ENCODE measurements around the gene ULK4.
"Not testable (repeated sequence)": the region's sequence is repeated elsewhere in the genome, so short reads cannot be mapped to it uniquely, and the experiment has no call there.

The ULK4 gene

GRCh38 chr3:41293169-41293681 is 668.7 kb downstream of the ULK4 start:
- DNase-seq, result no peak

GRCh38 chr3:41290736-41291135 is 671.2 kb downstream of the ULK4 start:
- DNase-seq, result no peak

GRCh38 chr3:41290306-41290705 is 671.6 kb downstream of the ULK4 start:
- DNase-seq, result no peak

GRCh38 chr3:41288785-41289184 is 673.1 kb downstream of the ULK4 start:
- no peak for DNase-seq

GRCh38 chr3:41286305-41286704 is 675.6 kb downstream of the ULK4 start:
- DNase-seq, result no peak

- DNase-seq, result not testable (repeated sequence)
These were observed 677.0 kb downstream of the ULK4 start for GRCh38 chr3:41284934-41285333.

- no peak for DNase-seq
These were observed 684.0 kb downstream of the ULK4 start for GRCh38 chr3:41277790-41278465.

- no peak for DNase-seq
These were observed 685.7 kb downstream of the ULK4 start for GRCh38 chr3:41276191-41276590.

GRCh38 chr3:41274944-41275668 is 686.8 kb downstream of the ULK4 start:
- no peak for DNase-seq

GRCh38 chr3:41272667-41273066 is 689.2 kb downstream of the ULK4 start:
- DNase-seq, result no peak

- DNase-seq, result no peak
These were observed 693.8 kb downstream of the ULK4 start for GRCh38 chr3:41267975-41268640.

GRCh38 chr3:41265823-41266273 is 696.1 kb downstream of the ULK4 start:
- DNase-seq, result no peak

- no peak for DNase-seq
These were observed 696.8 kb downstream of the ULK4 start for GRCh38 chr3:41265011-41265545.

- no peak for DNase-seq
These were observed 701.8 kb downstream of the ULK4 start for GRCh38 chr3:41260063-41260450.

GRCh38 chr3:41259449-41260062 is 702.3 kb downstream of the ULK4 start:
- DNase-seq, result no peak

- DNase-seq, result no peak
These were observed 703.6 kb downstream of the ULK4 start for GRCh38 chr3:41258239-41258800.

GRCh38 chr3:41251593-41251992 is 710.3 kb downstream of the ULK4 start:
- no peak for DNase-seq

GRCh38 chr3:41250825-41251224 is 711.1 kb downstream of the ULK4 start:
- DNase-seq, result no peak

GRCh38 chr3:41249318-41249717 is 712.6 kb downstream of the ULK4 start:
- DNase-seq, result no peak

GRCh38 chr3:41248525-41248924 is 713.4 kb downstream of the ULK4 start:
- no peak for DNase-seq

GRCh38 chr3:41247055-41248004 is 714.6 kb downstream of the ULK4 start:
- DNase-seq, result no peak
